GM19351 (cell line): ENCODE results near the gene EPHA2.
A peak's percentile ranks its signal among the peaks of the same experiment; 100 is the strongest.
"Not testable (repeated sequence)": the region's sequence is repeated elsewhere in the genome, so short reads cannot be mapped to it uniquely, and the experiment has no call there.

ENCODE experiments used
- ATAC-seq: cut with Tn5 transposase; IDR thresholded peaks from one replicate; pipeline ENCODE4 v1.9.1; 2021; ENCODE audit warnings: mild to moderate bottlenecking, moderate library complexity; ENCODE audit not compliant: unreplicated experiment

EPHA2 gene

GRCh38 chr1:16168622-16169360, 12.9 kb upstream of the EPHA2 start:
- ATAC-seq: no peak

- not testable (repeated sequence) for ATAC-seq
Observed at GRCh38 chr1:16168144-16168495, 12.3 kb upstream of the EPHA2 start.

- ATAC-seq: peak; percentile 62
Observed at GRCh38 chr1:16167331-16168143, 11.7 kb upstream of the EPHA2 start.

- no peak for ATAC-seq
Observed at GRCh38 chr1:16166117-16166516, 10.2 kb upstream of the EPHA2 start.

GRCh38 chr1:16165548-16165947, 9.7 kb upstream of the EPHA2 start:
- ATAC-seq: no peak

GRCh38 chr1:16165073-16165364, 9.2 kb upstream of the EPHA2 start:
- no peak for ATAC-seq

- ATAC-seq: no peak
Observed at GRCh38 chr1:16164213-16165072, 8.6 kb upstream of the EPHA2 start.

GRCh38 chr1:16163608-16164212, 7.8 kb upstream of the EPHA2 start:
- not testable (repeated sequence) for ATAC-seq

GRCh38 chr1:16162163-16162822, 6.4 kb upstream of the EPHA2 start:
- ATAC-seq: no peak

GRCh38 chr1:16161717-16162116, 5.8 kb upstream of the EPHA2 start:
- no peak for ATAC-seq

GRCh38 chr1:16158993-16159831, 3.3 kb upstream of the EPHA2 start:
- no peak for ATAC-seq

- ATAC-seq: no peak
Observed at GRCh38 chr1:16158025-16158424, 2.2 kb upstream of the EPHA2 start.

- no peak for ATAC-seq
Observed at GRCh38 chr1:16156848-16157495, 1.1 kb upstream of the EPHA2 start.

- no peak for ATAC-seq
Observed at GRCh38 chr1:16153999-16154673, 1.7 kb downstream of the EPHA2 start.

GRCh38 chr1:16153096-16153998, 2.5 kb downstream of the EPHA2 start:
- no peak for ATAC-seq

- ATAC-seq: no peak
Observed at GRCh38 chr1:16152481-16153087, 3.3 kb downstream of the EPHA2 start.

- ATAC-seq: no peak
Observed at GRCh38 chr1:16151995-16152384, 3.9 kb downstream of the EPHA2 start.
